HG02970 (cell line): ENCODE results near the gene MCF2L.
"Not testable (repeated sequence)": the region's sequence is repeated elsewhere in the genome, so short reads cannot be mapped to it uniquely, and the experiment has no call there.

ENCODE experiments used
- ATAC-seq: cut with Tn5 transposase; IDR thresholded peaks from one replicate; pipeline ENCODE4 v1.9.1; 2021; ENCODE audit warnings: mild to moderate bottlenecking, moderate library complexity, moderate number of reproducible peaks; ENCODE audit not compliant: unreplicated experiment, low FRiP score

MCF2L gene

GRCh38 chr13:113043931-113044330, 74.9 kb downstream of the MCF2L start:
- ATAC-seq = no peak

- ATAC-seq = no peak
Observed at GRCh38 chr13:113044391-113045114, 75.5 kb downstream of the MCF2L start.

- ATAC-seq = no peak
Observed at GRCh38 chr13:113045251-113046127, 76.5 kb downstream of the MCF2L start.

GRCh38 chr13:113046128-113046882, 77.3 kb downstream of the MCF2L start:
- ATAC-seq = no peak

GRCh38 chr13:113046883-113047244, 77.8 kb downstream of the MCF2L start:
- ATAC-seq = no peak

- ATAC-seq = no peak
Observed at GRCh38 chr13:113047587-113047986, 78.6 kb downstream of the MCF2L start.

GRCh38 chr13:113048766-113049165, 79.8 kb downstream of the MCF2L start:
- ATAC-seq = no peak

- no peak for ATAC-seq
Observed at GRCh38 chr13:113049521-113049941, 80.5 kb downstream of the MCF2L start.

- no peak for ATAC-seq
Observed at GRCh38 chr13:113049981-113050380, 81.0 kb downstream of the MCF2L start.

GRCh38 chr13:113050734-113051431, 81.9 kb downstream of the MCF2L start:
- no peak for ATAC-seq

- no peak for ATAC-seq
Observed at GRCh38 chr13:113051641-113052040, 82.6 kb downstream of the MCF2L start.

- no peak for ATAC-seq
Observed at GRCh38 chr13:113052206-113052605, 83.2 kb downstream of the MCF2L start.

- no peak for ATAC-seq
Observed at GRCh38 chr13:113052971-113053370, 84.0 kb downstream of the MCF2L start.

- no peak for ATAC-seq
Observed at GRCh38 chr13:113053376-113053775, 84.4 kb downstream of the MCF2L start.

GRCh38 chr13:113053801-113054604, 85.0 kb downstream of the MCF2L start:
- ATAC-seq = no peak

GRCh38 chr13:113057084-113057483, 88.1 kb downstream of the MCF2L start:
- ATAC-seq = no peak

- ATAC-seq = not testable (repeated sequence)
Observed at GRCh38 chr13:113057559-113057958, 88.5 kb downstream of the MCF2L start.

GRCh38 chr13:113058129-113058987, 89.3 kb downstream of the MCF2L start:
- ATAC-seq = no peak
